B cell (primary cell): ENCODE data around the gene TSPAN9. TPM values are rescaled to one million over a fixed set of nuclear protein-coding genes. Genes with fewer than 3 reads are reported as not detected.

Source experiments
- ATAC-seq: fragments of 200-7000 bp; cut with Tn5 transposase; one replicate; pipeline ENCODE4 v1.10.0; 2021; ENCODE audit warnings: low read depth, mild to moderate bottlenecking, moderate number of reproducible peaks, moderate library complexity
- CTCF ChIA-PET: fragments of 350-600 bp; sonication (Branson Sonifier 250); formaldehyde crosslinking; loops from one replicate; lab custom pipeline; 2021; ENCODE audit warnings: antibody characterized with exemption, inconsistent platforms; lab: Charles Lee
- POLR2A ChIA-PET: fragments of 350-600 bp; sonication (Branson Sonifier 250); formaldehyde crosslinking; loops from one replicate; lab custom pipeline; 2021; ENCODE audit warnings: antibody characterized with exemption; lab: Charles Lee
- DNase-seq: peaks from one replicate; pipeline ENCODE4 v3.0.0; 2013
- H2AFZ ChIP-seq: 2 replicates; pipeline ENCODE4 v1.6.1; 2012; ENCODE audit warnings: mild to moderate bottlenecking, low read depth, low read length; ENCODE audit not compliant: insufficient read depth, poor library complexity, severe bottlenecking
- H3K27ac ChIP-seq, 2 donors: 1 replicate in 1 of 2; 2 replicates in 1 of 2; pipeline ENCODE4 v1.5.1; 2012 to 2013; ENCODE audit warnings: low read length in 2 of 2, mild to moderate bottlenecking in 2 of 2, moderate library complexity in 1 of 2
- H3K27me3 ChIP-seq, 4 experiments: fragments of 200-600 bp in 1 of 4; sonication (generic) in 1 of 4; replicated peaks in 1 of 4; 1 replicate in 2 of 4; 2 replicates in 2 of 4; pipeline versions ENCODE4 v1.6.1 to v1.7.0; 2013 to 2016; ENCODE audit warnings: low read length in 3 of 4, mild to moderate bottlenecking in 2 of 4, mixed read lengths in 1 of 4, moderate library complexity in 1 of 4; ENCODE audit not compliant: insufficient read depth in 4 of 4, control insufficient read depth in 3 of 4; ENCODE audit errors: control extremely low read depth in 1 of 4
- H3K36me3 ChIP-seq, 2 experiments: replicated peaks in 1 of 2; 1 replicate in 1 of 2; 2 replicates in 1 of 2; pipeline versions ENCODE4 v1.6.1 to v1.7.1; 2013; ENCODE audit warnings: low read length in 1 of 2; ENCODE audit not compliant: insufficient read depth in 2 of 2, control insufficient read depth in 1 of 2; ENCODE audit errors: control extremely low read depth in 1 of 2, extremely low read depth in 1 of 2
- H3K4me1 ChIP-seq, 2 donors: fragments of 200-600 bp in 1 of 2; sonication (generic) in 1 of 2; 1 replicate in 1 of 2; 2 replicates in 1 of 2; pipeline versions ENCODE4 v1.5.1 to v1.6.1; 2013 to 2017; ENCODE audit warnings: low read length in 2 of 2; ENCODE audit not compliant: control insufficient read depth in 2 of 2, insufficient read depth in 2 of 2
- H3K4me2 ChIP-seq: replicated peaks from 2 replicates; pipeline ENCODE3; 2012; ENCODE audit warnings: mild to moderate bottlenecking, low read depth, low read length; ENCODE audit not compliant: poor library complexity, severe bottlenecking
- H3K4me3 ChIP-seq, 5 experiments: fragments of 200-600 bp in 1 of 5; sonication (generic) in 1 of 5; 1 replicate in 3 of 5; 2 replicates in 2 of 5; pipeline versions ENCODE4 v1.5.1 to v1.7.0; 2011 to 2016; ENCODE audit warnings: low read length in 4 of 5, mild to moderate bottlenecking in 4 of 5, low read depth in 2 of 5, control low read depth in 1 of 5, moderate library complexity in 1 of 5; ENCODE audit not compliant: insufficient read depth in 1 of 5; ENCODE audit errors: control extremely low read depth in 1 of 5, extremely low read depth in 1 of 5
- H3K79me2 ChIP-seq: fragments of 200-600 bp; sonication (generic); one replicate; pipeline ENCODE4 v1.6.0; 2016; ENCODE audit warnings: low read length; ENCODE audit not compliant: control insufficient read depth, insufficient read depth
- H3K9ac ChIP-seq: fragments of 200-600 bp; sonication (generic); 2 replicates; pipeline ENCODE4 v1.6.1; 2017; ENCODE audit warnings: mild to moderate bottlenecking, low read length, moderate library complexity
- H3K9me3 ChIP-seq, 3 donors: one replicate each; pipeline versions ENCODE4 v1.6.1 to v1.7.1; 2013; ENCODE audit warnings: low read length in 2 of 3; ENCODE audit not compliant: control insufficient read depth in 2 of 3, insufficient read depth in 1 of 3; ENCODE audit errors: control extremely low read depth in 1 of 3
- H4K20me1 ChIP-seq: 2 replicates; pipeline ENCODE4 v1.6.0; 2012; ENCODE audit warnings: mild to moderate bottlenecking, low read length; ENCODE audit not compliant: insufficient read depth, control insufficient read depth, poor library complexity, severe bottlenecking
- H3K27ac Mint-ChIP-seq: one replicate; pipeline ENCODE4 v1.8.0; 2021; ENCODE audit warnings: mixed read lengths
- H3K27me3 Mint-ChIP-seq: one replicate; pipeline ENCODE4 v1.8.0; 2021; ENCODE audit warnings: mixed read lengths
- H3K4me1 Mint-ChIP-seq: one replicate; pipeline ENCODE4 v1.8.0; 2021; ENCODE audit warnings: mixed read lengths
- H3K4me3 Mint-ChIP-seq: one replicate; pipeline ENCODE4 v1.8.0; 2021; ENCODE audit warnings: mixed read lengths
- H3K9me3 Mint-ChIP-seq: one replicate; pipeline ENCODE4 v1.8.0; 2022; ENCODE audit warnings: mixed read lengths; ENCODE audit not compliant: insufficient read depth
- CTCF ChIP-seq: fragments of 200-600 bp; IDR thresholded peaks from one replicate; pipeline ENCODE4 v1.8.0; 2022; ENCODE audit warnings: antibody characterized with exemption, mild to moderate bottlenecking
- EZH2 ChIP-seq: IDR thresholded peaks from 2 replicates; pipeline ENCODE4 v1.6.1; 2012; ENCODE audit warnings: borderline replicate concordance, low read depth, mild to moderate bottlenecking, moderate library complexity, low read length; ENCODE audit not compliant: insufficient read depth, poor library complexity, severe bottlenecking
- WGBS: methylation state at CpG from one replicate; pipeline ENCODE4 v1.1.5; 2013; ENCODE audit warnings: missing lambda C conversion rate; ENCODE audit not compliant: insufficient coverage; 5-methylcytosine and 5-hydroxymethylcytosine counted together
- intact Hi-C: fragments of 100-400 bp; cut with micrococcal nuclease; formaldehyde crosslinking; loops from one replicate; pipeline ENCODE4 v1.10.0; 2022
- polyA plus RNA-seq: library from polyadenylated mRNA; depleted of rRNA; stranded (reverse); fragments of >200 nt; gene quantifications from 2 replicates; pipeline ENCODE4 v1.2.3, GENCODE V29; 2012
- total RNA-seq, 2 donors: library from RNA; stranded (reverse); fragments of 120-200 nt in 1 of 2; gene quantifications; 1 replicate in 1 of 2; 2 replicates in 1 of 2; pipeline versions ENCODE4 v1.2.3 to v1.2.4, GENCODE V29; 2013 to 2022

The TSPAN9 gene
- total and polyA plus RNA-seq, 2 donors (not counting 1 experiment from before 2014, with no cell fraction given), result 0.15 to 0.37 TPM

- POLR2A ChIA-PET, result no interaction called here
- H3K27ac Mint-ChIP-seq, result no peak overlapping the region
- peak overlapping the region in 3 of 5 experiments; percentile 35 to 57 (median 47) for H3K4me3 ChIP-seq
Measured at GRCh38 chr12:3200032-3200617, 122.9 kb downstream of the TSPAN9 start.

More at GRCh38 chr12:3200032-3200617, 122.9 kb downstream of the TSPAN9 start:
- DNase-seq (no peak), ATAC-seq (no peak)
- Mint-ChIP-seq H3K4me3 (peak overlapping the region; percentile 50), H3K4me1 (peaks cover 11% of the 10 kb centered on the region), H3K9me3 (no peaks in the 10 kb centered on the region), H3K27me3 (peaks cover 65% of the 10 kb centered on the region)
- Histone ChIP-seq H4K20me1 (no peaks in the 10 kb centered on the region), H3K9me3 (no peaks in the 10 kb centered on the region), H3K4me2 (peak overlapping the region; percentile 75), H3K27me3 (peaks cover 0 to 51% (median 19%) of the 10 kb centered on the region in 4 experiments), H3K36me3 (no peaks in the 10 kb centered on the region), H3K27ac (no peak overlapping the region), H3K79me2 (no peaks in the 10 kb centered on the region), H3K4me1 (peaks cover 15 to 36% of the 10 kb centered on the region in 2 donors), H2AFZ (no peak overlapping the region), H3K9ac (peak overlapping the region; percentile 42)
- intact Hi-C loops, result no loop called here
- TF ChIP-seq EZH2 (no peak), CTCF (no peak)
- WGBS, result under 1% methylated on average over 49 of the region's 49 CpGs
- CTCF ChIA-PET, result no interaction called here
